NCI-H82 treated with DMSO at 0.1 percent for 48 hours (cell line): Measurements from ENCODE around the gene USP3.

Source experiments
- DNase-seq: peaks from one replicate; lab custom pipeline; 2025; ENCODE audit not compliant: unreplicated experiment; lab: John Stamatoyannopoulos, UW

Gene USP3

DNA sequence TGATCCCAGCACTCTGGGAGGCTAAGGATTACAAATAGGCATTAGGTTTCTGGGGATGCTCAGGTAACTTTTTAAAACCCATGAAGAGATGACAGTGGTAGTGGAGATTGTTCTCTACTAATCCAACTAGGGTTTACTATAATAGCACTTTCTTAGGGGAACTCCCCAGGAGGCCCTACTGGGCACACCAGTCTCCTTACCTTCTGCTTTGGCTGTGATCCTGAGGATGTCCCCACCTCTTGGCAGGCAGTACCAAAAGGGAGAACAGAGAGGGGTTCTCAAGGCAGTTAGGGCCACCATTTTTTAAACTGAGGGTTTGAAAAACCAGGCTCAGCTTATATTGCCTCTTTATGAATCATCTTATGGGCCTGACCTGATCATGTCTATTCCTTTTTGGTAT is 77.8 kb downstream of the USP3 start:
- no peak for DNase-seq

DNA sequence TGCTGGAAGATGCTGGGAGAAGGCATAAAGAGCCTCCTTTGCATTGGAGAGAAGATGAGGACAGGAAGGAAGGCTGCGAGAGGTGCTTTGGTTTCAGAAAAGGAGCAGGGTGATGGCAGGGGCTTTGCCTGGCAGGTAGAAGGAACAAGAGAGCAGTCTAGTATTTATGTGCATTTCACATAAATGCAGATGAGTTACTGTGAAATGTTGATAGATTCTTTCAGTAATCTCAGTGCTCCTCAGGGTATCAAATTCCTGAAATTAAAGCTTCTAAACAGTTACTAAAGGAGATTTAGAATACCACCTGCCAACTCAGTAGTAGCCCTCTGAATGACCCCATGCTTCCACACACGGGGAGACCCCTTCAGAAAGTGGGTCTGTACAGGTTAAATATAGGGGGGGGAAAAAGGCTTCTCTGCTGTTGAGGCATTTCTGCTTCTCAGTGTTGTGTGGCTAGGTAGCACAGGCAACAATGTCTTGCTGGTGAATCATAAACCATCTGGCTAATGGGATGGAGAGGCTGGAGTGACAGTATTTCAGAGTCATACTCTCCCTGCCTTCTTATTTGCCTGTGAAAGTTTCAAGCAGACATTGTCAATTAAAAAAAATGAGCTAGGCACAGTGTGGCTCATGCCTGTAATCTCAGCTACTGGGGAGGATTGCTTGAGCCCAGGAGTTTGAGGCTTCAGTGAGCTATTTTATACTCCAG is 78.5 kb downstream of the USP3 start:
- no peak for DNase-seq

DNA sequence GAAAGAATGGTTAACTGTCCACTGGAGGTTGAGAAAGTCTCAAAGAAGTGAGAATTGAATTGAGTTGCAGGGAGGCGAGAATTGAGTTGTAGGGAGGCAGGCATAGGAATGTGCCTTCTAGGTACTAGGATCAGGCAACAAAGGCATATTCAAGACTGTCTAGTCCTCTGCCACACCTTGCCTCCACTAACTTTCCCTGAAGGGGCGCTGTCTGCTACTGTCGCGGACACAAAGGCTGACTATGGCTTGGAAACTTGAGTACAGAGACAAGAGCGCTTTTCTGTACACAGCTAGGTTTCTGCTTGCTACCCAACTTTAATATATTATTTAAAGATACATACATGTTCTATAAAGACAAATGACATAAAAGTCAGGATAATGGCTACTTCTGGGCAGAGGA is 82.4 kb downstream of the USP3 start:
- no peak for DNase-seq

- DNase-seq = no peak
Observed at GRCh38 chr15:63587527-63587926, 83.1 kb downstream of the USP3 start.

GRCh38 chr15:63588826-63589225 is 84.4 kb downstream of the USP3 start:
- DNase-seq = no peak

GRCh38 chr15:63593705-63594671 is 89.6 kb downstream of the USP3 start:
- DNase-seq = no peak

DNA sequence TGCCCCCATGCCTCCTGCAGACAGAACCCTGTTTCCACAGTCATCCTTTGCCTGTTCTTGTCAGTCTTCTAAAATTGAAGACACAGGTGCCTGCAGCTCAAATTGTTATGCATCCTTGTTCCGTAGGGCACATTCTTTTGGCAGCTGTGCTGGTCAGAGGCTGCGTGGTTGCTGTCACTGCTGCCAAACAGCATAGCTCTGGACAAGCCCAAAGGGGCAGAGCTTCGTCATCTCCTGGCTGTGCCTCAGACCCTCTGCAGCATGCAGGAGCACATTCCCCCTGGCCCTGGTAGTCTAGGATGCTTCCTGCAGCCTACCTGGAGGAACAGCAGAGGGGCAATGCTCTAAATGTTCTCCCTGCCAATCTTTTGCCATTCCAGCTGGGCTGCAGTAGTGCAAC is 90.7 kb downstream of the USP3 start:
- DNase-seq = no peak

GRCh38 chr15:63595688-63596087 is 91.3 kb downstream of the USP3 start:
- DNase-seq = no peak

- no peak for DNase-seq
Observed at GRCh38 chr15:63596676-63597037, 92.3 kb downstream of the USP3 start.

DNA sequence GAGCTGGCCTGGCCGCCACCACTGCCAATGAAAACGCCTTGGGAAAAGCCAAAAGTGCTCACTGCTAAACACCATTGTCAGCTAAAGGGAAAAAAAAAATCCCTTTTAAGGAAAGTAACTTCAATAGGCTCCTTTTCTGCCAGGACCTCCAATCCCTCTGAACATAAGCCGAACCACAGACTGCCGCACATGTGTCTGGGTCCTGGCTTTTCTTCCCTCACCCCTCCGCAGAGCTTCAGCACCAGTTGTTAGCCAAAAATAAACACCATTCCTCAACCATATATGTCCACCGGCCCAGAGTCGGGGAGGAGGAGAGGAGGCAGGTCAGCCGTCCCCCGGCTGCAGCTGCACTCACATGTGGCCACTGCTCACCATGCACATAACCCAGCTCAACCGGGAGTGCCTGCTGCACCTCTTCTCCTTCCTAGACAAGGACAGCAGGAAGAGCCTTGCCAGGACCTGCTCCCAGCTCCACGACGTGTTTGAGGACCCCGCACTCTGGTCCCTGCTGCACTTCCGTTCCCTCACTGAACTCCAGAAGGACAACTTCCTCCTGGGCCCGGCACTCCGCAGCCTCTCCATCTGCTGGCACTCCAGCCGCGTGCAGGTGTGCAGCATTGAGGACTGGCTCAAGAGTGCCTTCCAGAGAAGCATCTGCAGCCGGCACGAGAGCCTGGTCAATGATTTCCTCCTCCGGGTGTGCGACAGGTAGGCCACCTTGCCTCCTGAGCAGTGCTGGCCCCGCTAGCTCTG is 92.8 kb downstream of the USP3 start, which contains the start of gene FBXL22:
Gene FBXL22, plus strand, starts transcription at position 350 of the 753 bp plus-strand sequence. Its CDS starts 6 bp downstream, at position 356.
- no peak for DNase-seq

GRCh38 chr15:63597821-63598220 is 93.4 kb downstream of the USP3 start:
- no peak for DNase-seq

GRCh38 chr15:63598473-63599400 is 94.3 kb downstream of the USP3 start:
- no peak for DNase-seq

DNA sequence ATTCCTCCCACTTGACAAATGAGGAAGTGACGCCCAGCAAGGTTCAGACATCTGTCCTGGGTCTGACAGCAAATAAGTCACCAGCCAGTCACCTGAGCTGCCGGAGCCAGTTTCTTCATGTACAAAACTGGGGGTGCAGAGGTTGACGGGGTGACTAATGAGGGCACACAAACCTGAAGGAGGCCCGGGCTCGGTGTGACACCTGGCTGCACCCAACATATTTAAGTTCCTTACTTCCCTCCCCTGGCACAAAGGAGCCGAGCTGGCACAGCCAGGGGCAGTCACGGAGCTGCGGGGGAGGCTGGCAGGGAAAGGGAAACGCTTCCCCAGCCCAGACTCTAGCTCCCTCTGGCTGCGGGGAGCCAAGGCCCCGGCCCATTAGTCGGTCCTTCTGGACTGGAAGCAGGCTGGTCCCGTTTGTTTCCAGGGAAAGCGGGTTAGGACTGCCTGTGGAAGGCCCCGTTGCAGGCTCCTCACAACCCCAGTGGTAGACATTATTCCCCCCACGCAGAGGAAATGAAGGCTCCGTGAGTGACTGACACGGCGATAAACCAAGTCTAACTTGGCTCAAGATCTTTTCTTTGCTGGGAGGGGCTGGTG is 95.1 kb downstream of the USP3 start:
- no peak for DNase-seq

GRCh38 chr15:63600001-63600615 is 95.7 kb downstream of the USP3 start:
- no peak for DNase-seq

- no peak for DNase-seq
Observed at GRCh38 chr15:63600616-63601025, 96.2 kb downstream of the USP3 start.

- DNase-seq = no peak
Observed at GRCh38 chr15:63601026-63601703, 96.8 kb downstream of the USP3 start.

GRCh38 chr15:63601704-63602185 is 97.4 kb downstream of the USP3 start:
- peak; percentile 16 for DNase-seq

- DNase-seq = no peak
Observed at GRCh38 chr15:63602595-63602994, 98.2 kb downstream of the USP3 start.

DNA sequence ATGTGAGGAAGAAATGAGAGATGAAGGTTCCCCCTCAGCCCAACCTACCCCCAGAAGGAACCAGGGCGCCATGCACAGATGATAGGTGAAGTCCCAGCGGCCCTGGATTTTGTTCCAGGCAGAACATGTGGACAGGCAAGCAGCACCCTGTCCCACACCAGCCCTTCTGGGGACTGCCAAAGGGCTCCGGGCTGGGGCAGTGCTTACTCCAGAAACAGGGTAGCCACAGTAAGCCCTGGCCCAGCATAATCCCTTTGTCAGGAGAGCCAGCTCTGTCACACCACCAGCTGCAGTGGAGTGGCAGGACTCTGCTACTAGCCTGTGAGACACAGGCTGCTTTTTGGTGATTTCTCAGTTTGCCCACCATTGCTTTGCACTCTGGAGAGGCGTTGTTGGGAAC is 99.1 kb downstream of the USP3 start:
- DNase-seq = no peak
